OCI-LY7 (cell line): ENCODE results near the gene TUBGCP6. TPM values are rescaled to one million over a fixed set of nuclear protein-coding genes. Genes with fewer than 3 reads are reported as not detected.

Experiments
- BruUV-seq: library from RNA; stranded (reverse); fragments of 400-500 nt; replicated peaks from 2 replicates; lab custom pipeline; 2021; lab: Mats Ljungman, UMichigan
- CTCF ChIA-PET: fragments of 300-600 bp; sonication (Branson Sonifier 250); formaldehyde crosslinking; loops from one replicate; lab custom pipeline; 2022; ENCODE audit warnings: antibody characterized with exemption; ENCODE audit not compliant: unreplicated experiment; lab: Charles Lee
- POLR2A ChIA-PET: fragments of 300-600 bp; sonication (Branson Sonifier 250); formaldehyde crosslinking; loops from one replicate; lab custom pipeline; 2022; ENCODE audit warnings: antibody characterized with exemption; lab: Charles Lee
- DNase-seq: peaks from one replicate; pipeline ENCODE4 v3.0.0-alpha.2; 2015; ENCODE audit warnings: low spot score
- H2AFZ ChIP-seq: fragments of 200-600 bp; sonication (generic), shearing (Covaris generic); 2 replicates; pipeline ENCODE4 v1.6.1; 2014; ENCODE audit warnings: mild to moderate bottlenecking, antibody characterized with exemption, low read length, moderate library complexity
- H3K27ac ChIP-seq: fragments of 200-600 bp; sonication (generic); 2 replicates; pipeline ENCODE4 v1.5.1; 2014; ENCODE audit warnings: mixed run types, low read depth, mild to moderate bottlenecking, moderate library complexity, low read length, inconsistent platforms; ENCODE audit not compliant: poor library complexity, severe bottlenecking
- H3K36me3 ChIP-seq: fragments of 200-600 bp; sonication (generic); 2 replicates; pipeline ENCODE4 v1.6.1; 2014; ENCODE audit warnings: mild to moderate bottlenecking, antibody characterized with exemption, low read length, moderate library complexity, mixed read lengths; ENCODE audit not compliant: insufficient read depth
- H3K4me1 ChIP-seq: fragments of 200-600 bp; sonication (generic); 2 replicates; pipeline ENCODE4 v1.5.1; 2014; ENCODE audit warnings: mild to moderate bottlenecking, low read length; ENCODE audit not compliant: insufficient read depth, poor library complexity, severe bottlenecking
- H3K4me2 ChIP-seq: fragments of 200-600 bp; sonication (generic); 2 replicates; pipeline ENCODE4 v1.6.1; 2014; ENCODE audit warnings: mild to moderate bottlenecking, low read length
- H3K4me3 ChIP-seq: fragments of 200-600 bp; sonication (generic); 2 replicates; pipeline ENCODE4 v1.5.1; 2014; ENCODE audit warnings: mild to moderate bottlenecking, low read depth, low read length; ENCODE audit not compliant: poor library complexity, severe bottlenecking
- H3K79me2 ChIP-seq: fragments of 200-600 bp; sonication (generic); 2 replicates; pipeline ENCODE4 v1.6.1; 2016; ENCODE audit warnings: low read depth, mild to moderate bottlenecking, low read length, moderate library complexity, mixed read lengths; ENCODE audit not compliant: insufficient read depth
- H3K9me2 ChIP-seq: fragments of 200-600 bp; sonication (generic); 2 replicates; pipeline ENCODE4 v1.6.1; 2016; ENCODE audit warnings: mild to moderate bottlenecking, low read length, mixed read lengths; ENCODE audit not compliant: insufficient read depth
- H3K9me3 ChIP-seq: fragments of 200-600 bp; sonication (generic); 2 replicates; pipeline ENCODE4 v1.6.1; 2014; ENCODE audit warnings: mild to moderate bottlenecking, mixed run types, low read length, mixed read lengths
- H4K20me1 ChIP-seq: fragments of 200-600 bp; sonication (generic); 2 replicates; pipeline ENCODE4 v1.6.1; 2014; ENCODE audit warnings: mild to moderate bottlenecking, antibody characterized with exemption, low read length, moderate library complexity, mixed read lengths; ENCODE audit not compliant: insufficient read depth
- CTCF ChIP-seq: fragments of 200-600 bp; sonication (generic); conservative IDR thresholded peaks from 2 replicates; pipeline ENCODE4 v1.5.1; 2014; ENCODE audit warnings: mild to moderate bottlenecking, antibody characterized with exemption, low read length, moderate library complexity, mixed read lengths
- EZH2phosphoT487 ChIP-seq: fragments of 200-600 bp; sonication (generic); IDR thresholded peaks from 2 replicates; pipeline ENCODE4 v1.6.1; 2018; ENCODE audit warnings: low read depth, borderline replicate concordance, mild to moderate bottlenecking, mixed run types, antibody characterized with exemption, low read length, moderate library complexity, mixed read lengths
- intact Hi-C: fragments of 100-400 bp; cut with micrococcal nuclease; formaldehyde crosslinking; loops from one replicate; pipeline ENCODE4 v1.10.0; 2022; ENCODE audit not compliant: unreplicated experiment
- total RNA-seq, 2 experiments: library from RNA; depleted of rRNA in 1 of 2; stranded (reverse); fragments of >200 nt in 1 of 2; shearing (Covaris generic) in 1 of 2; gene quantifications; 2 replicates each; pipeline ENCODE4 v1.2.3, GENCODE V29; 2014 to 2022

Gene TUBGCP6
- total RNA-seq, 2 experiments from 2014 or later = 57.7 to 63.2 TPM

DNA sequence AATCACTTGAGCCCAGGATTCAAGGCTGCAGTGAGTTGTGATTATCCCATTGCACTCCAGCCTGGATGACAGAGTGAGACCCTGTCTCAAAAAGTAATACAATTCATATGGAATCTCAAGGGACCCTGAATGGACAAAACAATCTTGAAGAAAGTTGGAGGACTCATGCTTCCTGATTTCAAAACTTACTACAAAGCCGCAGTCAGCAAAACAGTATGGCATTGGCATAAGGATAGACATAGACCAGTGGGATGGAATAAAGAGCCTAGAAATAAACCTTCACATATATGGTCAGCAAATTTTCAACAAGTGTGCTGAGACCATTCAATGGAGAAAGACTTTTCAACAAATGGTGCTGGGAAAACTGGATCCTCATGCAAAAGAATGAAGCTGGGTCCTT is 41.5 kb downstream of the TUBGCP6 start:
- TF ChIP-seq EZH2phosphoT487 (no peak), CTCF (no peak)
- Histone ChIP-seq H3K36me3 (peaks cover 56% of the 10 kb centered on the region), H3K4me1 (peaks cover 31% of the 10 kb centered on the region), H4K20me1 (0 out of 2 replicates have a peak, but pooled peaks cover 8% of the 10 kb centered on the region), H3K4me2 (no peak overlapping the region), H3K79me2 (peaks cover 32% of the 10 kb centered on the region), H3K27ac (no peak overlapping the region), H3K9me3 (peaks cover 8% of the 10 kb centered on the region; the same call in 1 of the 2 replicates), H3K4me3 (no peak overlapping the region), H2AFZ (no peak overlapping the region), H3K9me2 (no peaks in the 10 kb centered on the region)
- no TSS peak for BruUV-seq
- intact Hi-C loops = no loop called here
- POLR2A ChIA-PET = no interaction called here
- no peak for DNase-seq
- CTCF ChIA-PET = no interaction called here

DNA sequence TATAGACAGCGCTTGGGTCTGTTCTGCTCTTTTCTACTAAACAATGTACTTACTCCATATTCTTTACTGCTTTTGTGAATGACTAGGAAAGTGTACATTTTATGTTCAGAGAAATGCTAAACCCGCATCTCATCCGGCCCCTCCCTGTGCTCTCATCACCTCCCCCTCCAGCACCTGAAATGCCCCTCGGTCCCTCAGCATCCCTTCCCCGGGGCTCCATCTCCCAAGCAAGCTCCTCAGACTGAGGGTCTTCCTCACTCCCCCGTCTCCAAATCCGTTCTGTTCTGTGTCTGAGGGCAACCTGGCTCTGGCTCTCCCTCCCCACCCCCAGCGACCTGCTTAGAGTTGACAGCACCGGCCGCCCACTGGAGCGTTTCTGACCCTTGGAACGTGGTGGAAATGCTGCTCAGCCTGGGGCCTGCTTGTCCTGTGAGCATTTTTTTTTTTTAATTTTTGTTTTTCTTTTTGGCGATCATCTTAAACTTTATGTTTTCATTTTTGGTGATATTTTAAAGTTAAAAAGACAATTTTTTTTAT is 42.6 kb downstream of the TUBGCP6 start:
- Histone ChIP-seq H4K20me1 (0 out of 2 replicates have a peak, but pooled peaks cover 8% of the 10 kb centered on the region), H3K36me3 (peaks cover 53% of the 10 kb centered on the region), H2AFZ (no peak overlapping the region), H3K4me3 (peak overlapping the region; percentile 98), H3K9me3 (peaks cover 8% of the 10 kb centered on the region; the same call in 1 of the 2 replicates), H3K4me1 (peaks cover 24% of the 10 kb centered on the region), H3K79me2 (peaks cover 32% of the 10 kb centered on the region), H3K27ac (peak overlapping the region; percentile 39), H3K4me2 (peak overlapping the region; percentile 100), H3K9me2 (no peaks in the 10 kb centered on the region)
- no TSS peak for BruUV-seq
- intact Hi-C loops = no loop called here
- POLR2A ChIA-PET = no interaction called here
- TF ChIP-seq EZH2phosphoT487 (no peak), CTCF (no peak)
- CTCF ChIA-PET = no interaction called here
- DNase-seq = peak; percentile 50
